ENCODE data around the gene OR14K1. TPM values are rescaled to one million over a fixed set of nuclear protein-coding genes. Genes with fewer than 3 reads are reported as not detected.

Gene OR14K1
- polyA plus RNA-seq, 1 of the 3 experiments (the other 2 are of a cell fraction): not detected

DNA sequence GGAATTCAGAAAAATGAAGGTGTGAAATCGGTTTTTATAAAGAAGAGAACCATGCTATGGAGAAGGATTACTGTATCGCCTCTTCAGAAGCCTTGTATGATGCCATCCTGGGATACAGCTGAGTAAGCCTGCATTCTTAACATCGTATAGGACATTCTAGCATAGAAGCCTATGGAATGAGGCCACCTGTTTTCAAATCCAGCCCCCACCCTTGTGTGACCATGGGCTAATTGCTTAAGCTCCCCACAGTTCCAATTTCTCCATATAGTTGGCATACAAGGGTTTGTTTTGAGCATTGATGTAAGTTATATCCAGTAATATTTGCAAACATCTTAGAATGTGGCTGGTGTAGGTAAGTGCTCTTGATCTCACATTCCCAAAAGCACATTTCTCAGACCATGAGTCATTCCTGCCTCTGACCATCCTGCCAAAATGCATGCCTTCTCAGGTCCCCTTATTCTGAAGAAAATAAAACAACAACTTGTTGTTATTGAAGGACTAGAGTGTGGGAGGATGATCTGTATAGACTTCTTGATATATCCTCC lies 8.0 kb downstream of the OR14K1 start:
- no peak for DNase-seq
- H3K36me3 ChIP-seq (replicated peaks in 1 of 2; ENCODE audit: control insufficient read depth in 1 of 2, insufficient read depth in 2 of 2, low read length in 1 of 2): no peaks in the 10 kb centered on the region
- H3K4me3 ChIP-seq (ENCODE audit: low read depth in 2 of 2, low read length in 1 of 2): no peak overlapping the region
- ChIA-PET CTCF (interaction anchor here (0.7 kb wide), 1 partner anchor 352 kb away, joined by 3 read pairs; no protein-coding TSS in a partner anchor), POLR2A (no interaction called here)
- no peaks in the 10 kb centered on the region for H3K9me2 ChIP-seq
- WGBS (ENCODE audit: low lambda C conversion rate): 4% methylated on average over 3 of the region's 3 CpGs
- no peaks in the 10 kb centered on the region for H3K27me3 ChIP-seq (ENCODE audit: insufficient read depth)
- no peaks in the 10 kb centered on the region for H3K9me3 ChIP-seq
- TF ChIP-seq CHD2 (IDR thresholded peaks at IDR 0.05; ENCODE audit: low read length, partially characterized antibody) (no peak), NFIC (IDR thresholded peaks at IDR 0.05; ENCODE audit: borderline replicate concordance) (no peak), RAD21 (IDR thresholded peaks at IDR 0.05; ENCODE audit: low read length) (no peak), RCOR1 (IDR thresholded peaks at IDR 0.05; ENCODE audit: low read length) (no peak), MXI1 (IDR thresholded peaks at IDR 0.05; ENCODE audit: low read depth, low read length) (no peak), YY1 (IDR thresholded peaks at IDR 0.05; ENCODE audit: low read depth) (no peak), ELF1 (IDR thresholded peaks at IDR 0.05) (no peak), FOSL2 (IDR thresholded peaks at IDR 0.05; ENCODE audit: borderline replicate concordance, low read depth) (no peak), USF1 (IDR thresholded peaks at IDR 0.05; ENCODE audit: borderline replicate concordance, low read depth) (no peak), FOXJ3 (CRISPR knock-in tag; IDR thresholded peaks at IDR 0.05) (no peak), TAF1 (IDR thresholded peaks at IDR 0.05; ENCODE audit: borderline replicate concordance, low read depth, low read length) (no peak), MAX (IDR thresholded peaks at IDR 0.05; ENCODE audit: low read depth) (no peak), TEAD4 (IDR thresholded peaks at IDR 0.05; ENCODE audit: borderline replicate concordance, insufficient read depth) (no peak), JUND (IDR thresholded peaks at IDR 0.05) (no peak)
- TF ChIP-seq, protein P1, sequence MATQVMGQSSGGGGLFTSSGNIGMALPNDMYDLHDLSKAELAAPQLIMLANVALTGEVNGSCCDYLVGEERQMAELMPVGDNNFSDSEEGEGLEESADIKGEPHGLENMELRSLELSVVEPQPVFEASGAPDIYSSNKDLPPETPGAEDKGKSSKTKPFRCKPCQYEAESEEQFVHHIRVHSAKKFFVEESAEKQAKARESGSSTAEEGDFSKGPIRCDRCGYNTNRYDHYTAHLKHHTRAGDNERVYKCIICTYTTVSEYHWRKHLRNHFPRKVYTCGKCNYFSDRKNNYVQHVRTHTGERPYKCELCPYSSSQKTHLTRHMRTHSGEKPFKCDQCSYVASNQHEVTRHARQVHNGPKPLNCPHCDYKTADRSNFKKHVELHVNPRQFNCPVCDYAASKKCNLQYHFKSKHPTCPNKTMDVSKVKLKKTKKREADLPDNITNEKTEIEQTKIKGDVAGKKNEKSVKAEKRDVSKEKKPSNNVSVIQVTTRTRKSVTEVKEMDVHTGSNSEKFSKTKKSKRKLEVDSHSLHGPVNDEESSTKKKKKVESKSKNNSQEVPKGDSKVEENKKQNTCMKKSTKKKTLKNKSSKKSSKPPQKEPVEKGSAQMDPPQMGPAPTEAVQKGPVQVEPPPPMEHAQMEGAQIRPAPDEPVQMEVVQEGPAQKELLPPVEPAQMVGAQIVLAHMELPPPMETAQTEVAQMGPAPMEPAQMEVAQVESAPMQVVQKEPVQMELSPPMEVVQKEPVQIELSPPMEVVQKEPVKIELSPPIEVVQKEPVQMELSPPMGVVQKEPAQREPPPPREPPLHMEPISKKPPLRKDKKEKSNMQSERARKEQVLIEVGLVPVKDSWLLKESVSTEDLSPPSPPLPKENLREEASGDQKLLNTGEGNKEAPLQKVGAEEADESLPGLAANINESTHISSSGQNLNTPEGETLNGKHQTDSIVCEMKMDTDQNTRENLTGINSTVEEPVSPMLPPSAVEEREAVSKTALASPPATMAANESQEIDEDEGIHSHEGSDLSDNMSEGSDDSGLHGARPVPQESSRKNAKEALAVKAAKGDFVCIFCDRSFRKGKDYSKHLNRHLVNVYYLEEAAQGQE (IDR thresholded peaks at IDR 0.05; ENCODE audit: low read depth, low read length): no peak
- TF ChIP-seq, protein P2, sequence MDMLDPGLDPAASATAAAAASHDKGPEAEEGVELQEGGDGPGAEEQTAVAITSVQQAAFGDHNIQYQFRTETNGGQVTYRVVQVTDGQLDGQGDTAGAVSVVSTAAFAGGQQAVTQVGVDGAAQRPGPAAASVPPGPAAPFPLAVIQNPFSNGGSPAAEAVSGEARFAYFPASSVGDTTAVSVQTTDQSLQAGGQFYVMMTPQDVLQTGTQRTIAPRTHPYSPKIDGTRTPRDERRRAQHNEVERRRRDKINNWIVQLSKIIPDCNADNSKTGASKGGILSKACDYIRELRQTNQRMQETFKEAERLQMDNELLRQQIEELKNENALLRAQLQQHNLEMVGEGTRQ (IDR thresholded peaks at IDR 0.05; ENCODE audit: borderline replicate concordance, low read depth, low read length): no peak
- no peak overlapping the region for H3K4me2 ChIP-seq
- peaks cover 8% of the 10 kb centered on the region for H3F3A ChIP-seq (replicated peaks; ENCODE audit: insufficient read depth)
- H3K9ac ChIP-seq: no peak overlapping the region
- H3K79me2 ChIP-seq (ENCODE audit: insufficient read depth): no peaks in the 10 kb centered on the region
- H3K27ac ChIP-seq (ENCODE audit: low read depth in 2 of 2, low read length in 1 of 2): peak overlapping the region in 1 of 2 experiments; percentile 53; a peak in 1 of 4 replicates
- H3K4me1 ChIP-seq (ENCODE audit: control insufficient read depth in 1 of 2, insufficient read depth in 2 of 2, low read depth in 1 of 2, low read length in 1 of 2): no peaks in the 10 kb centered on the region
- no peak overlapping the region for H2AFZ ChIP-seq (ENCODE audit: low read depth)
- no peaks in the 10 kb centered on the region for H4K20me1 ChIP-seq (ENCODE audit: insufficient read depth)
